HG02642 (cell line): Measurements from ENCODE around the gene PDE4A.
A peak's percentile ranks its signal among the peaks of the same experiment; 100 is the strongest.
"Not testable (repeated sequence)": the region's sequence is repeated elsewhere in the genome, so short reads cannot be mapped to it uniquely, and the experiment has no call there.

Experiments used
- ATAC-seq: cut with Tn5 transposase; IDR thresholded peaks from one replicate; pipeline ENCODE4 v1.9.1; 2021; ENCODE audit warnings: mild to moderate bottlenecking; ENCODE audit not compliant: unreplicated experiment, poor library complexity

Gene PDE4A

DNA sequence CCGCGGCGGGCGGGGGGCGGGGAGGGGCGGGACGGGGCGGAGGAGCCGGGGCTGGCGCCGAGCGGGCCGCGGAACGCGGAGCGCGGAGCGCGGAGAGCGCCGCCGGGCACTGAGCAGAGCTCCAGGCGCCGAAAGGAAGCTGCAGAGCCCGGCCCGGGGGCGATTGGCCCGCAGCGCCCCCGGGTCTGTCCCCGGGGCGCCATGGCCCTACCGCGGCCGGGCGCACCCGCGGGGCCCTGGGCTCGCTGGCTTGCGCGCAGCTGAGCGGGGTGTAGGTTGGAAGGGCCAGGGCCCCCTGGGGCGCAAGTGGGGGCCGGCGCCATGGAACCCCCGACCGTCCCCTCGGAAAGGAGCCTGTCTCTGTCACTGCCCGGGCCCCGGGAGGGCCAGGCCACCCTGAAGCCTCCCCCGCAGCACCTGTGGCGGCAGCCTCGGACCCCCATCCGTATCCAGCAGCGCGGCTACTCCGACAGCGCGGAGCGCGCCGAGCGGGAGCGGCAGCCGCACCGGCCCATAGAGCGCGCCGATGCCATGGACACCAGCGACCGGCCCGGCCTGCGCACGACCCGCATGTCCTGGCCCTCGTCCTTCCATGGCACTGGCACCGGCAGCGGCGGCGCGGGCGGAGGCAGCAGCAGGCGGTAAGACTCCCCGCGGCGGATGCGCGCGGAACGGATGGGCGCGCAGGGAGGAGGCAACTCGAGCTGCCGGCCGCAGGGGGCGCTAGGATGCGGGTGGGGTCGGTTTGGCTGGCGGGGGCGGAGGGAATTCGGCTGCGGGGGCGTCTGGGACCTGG, at the start of gene PDE4A:
TSS of gene PDE4A (plus strand) at position 95 of the 796 bp plus-strand sequence. CDS start at position 322, 227 bp downstream.
- ATAC-seq, result no peak

- no peak for ATAC-seq
These were observed 47.6 kb upstream of the PDE4A start for GRCh38 chr19:10372690-10373089.

DNA sequence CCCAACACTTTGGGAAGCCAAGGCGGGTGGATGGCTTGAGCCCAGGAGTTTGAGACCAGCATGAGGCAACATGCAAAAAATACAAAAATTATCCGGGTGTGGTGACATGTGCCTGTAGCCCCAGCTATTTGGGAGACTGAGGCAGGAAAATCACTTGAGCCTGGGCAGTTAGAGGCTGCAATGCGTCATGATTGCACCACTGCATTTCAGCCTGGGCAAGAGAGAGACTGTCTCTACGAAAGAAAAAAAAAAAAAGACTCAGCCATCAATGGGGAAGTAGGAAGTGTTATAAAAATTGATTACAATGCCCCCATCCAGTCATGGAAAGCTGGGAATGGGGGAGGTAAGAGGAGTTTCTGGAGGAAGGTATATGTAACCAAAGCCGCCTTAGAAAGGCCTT, 45.4 kb upstream of the PDE4A start:
- no peak for ATAC-seq

DNA sequence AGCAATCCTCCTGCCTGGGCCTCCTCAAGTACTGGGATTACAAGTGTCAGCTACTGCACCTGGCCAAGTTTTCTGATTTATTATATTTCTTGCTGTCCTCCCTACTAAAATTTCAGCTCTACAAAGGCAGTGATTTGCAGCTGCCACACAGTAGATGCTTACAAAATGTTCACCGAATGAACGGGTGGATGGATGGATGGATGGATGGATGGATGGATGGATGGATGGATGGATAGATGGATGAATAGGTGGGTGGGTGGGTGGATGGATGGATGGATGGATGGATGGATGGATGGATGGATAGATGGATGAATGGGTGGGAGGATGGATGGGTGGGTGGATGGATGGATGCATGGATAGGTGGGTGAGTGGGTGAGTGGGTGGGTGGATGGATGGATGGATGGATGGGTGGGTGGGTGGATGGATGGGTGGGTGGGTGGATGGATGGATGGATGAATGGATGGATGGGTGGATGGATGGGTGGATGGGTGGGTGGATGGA, 43.1 kb upstream of the PDE4A start:
- ATAC-seq, result not testable (repeated sequence)

GRCh38 chr19:10378124-10378523, 42.2 kb upstream of the PDE4A start:
- ATAC-seq, result no peak

DNA sequence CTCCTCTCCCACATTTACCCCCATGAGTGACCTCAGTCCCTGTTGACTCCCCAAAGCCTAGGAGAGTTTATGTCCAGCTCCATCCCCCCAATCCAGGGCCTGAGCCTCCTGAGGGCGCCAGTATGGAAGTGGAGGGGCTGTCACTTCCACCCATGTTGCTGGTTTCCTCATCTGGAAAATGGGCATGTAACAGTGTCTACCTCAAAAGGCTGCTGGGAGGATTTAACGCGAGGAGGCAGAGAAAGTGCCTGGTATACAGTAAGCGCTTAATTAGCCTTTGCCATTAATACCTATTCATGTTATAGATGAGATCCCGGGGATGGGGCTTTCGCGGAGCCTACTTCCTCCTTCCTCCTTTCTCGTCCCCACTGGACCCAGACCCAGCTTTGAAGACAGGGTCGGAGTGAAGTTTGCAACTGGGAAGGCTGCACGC, 40.4 kb upstream of the PDE4A start:
- ATAC-seq, result no peak

DNA sequence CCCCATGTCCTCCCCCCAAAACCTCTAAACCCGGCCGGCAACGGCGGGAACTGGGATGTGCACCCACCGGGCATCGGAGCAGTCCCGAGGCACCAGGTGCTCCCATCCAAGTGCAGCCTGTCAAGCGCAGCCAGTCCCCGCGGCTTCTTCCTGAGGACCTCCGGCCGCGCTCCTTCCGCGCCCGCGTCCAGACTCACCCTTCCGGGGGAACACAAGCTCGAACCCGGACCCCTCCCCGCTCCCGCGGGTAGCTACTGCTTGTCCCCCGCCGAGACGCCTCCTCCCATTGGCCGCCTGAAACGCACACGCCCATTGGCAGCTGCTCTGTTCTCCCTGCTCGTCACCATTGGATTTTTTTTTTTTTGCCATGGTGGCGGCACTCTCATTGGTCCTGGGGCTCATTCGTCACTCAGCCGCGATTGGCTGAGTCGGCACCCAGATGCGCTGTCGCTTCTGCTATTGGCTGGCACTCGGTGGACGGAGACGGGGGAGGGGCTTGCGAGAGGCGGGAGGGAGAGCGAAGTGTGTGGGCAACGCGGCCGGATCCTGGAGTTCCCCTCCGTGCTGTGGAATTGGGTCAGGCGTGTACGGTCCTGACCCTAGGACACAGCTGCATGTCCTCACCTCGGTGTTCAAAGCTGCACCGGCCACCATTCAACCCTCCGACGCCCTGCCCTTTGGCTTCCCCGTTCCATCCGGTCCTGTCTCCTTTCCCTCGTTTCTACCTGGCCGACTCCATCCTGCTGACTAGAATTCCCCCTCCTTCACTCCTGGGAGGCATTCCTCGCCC, 39.8 kb upstream of the PDE4A start, which contains the start of gene TYK2:
TSS of gene TYK2 (minus strand) at position 260 of the 790 bp plus-strand sequence. CDS start 2,166 bp downstream, outside the sequence.
- ATAC-seq, result peak; percentile 95

GRCh38 chr19:10383223-10383499, 37.2 kb upstream of the PDE4A start:
- ATAC-seq, result not testable (repeated sequence)

- ATAC-seq, result no peak
These were observed 35.8 kb upstream of the PDE4A start for GRCh38 chr19:10384580-10384979.

- ATAC-seq, result no peak
These were observed 31.4 kb upstream of the PDE4A start for GRCh38 chr19:10388957-10389356.

DNA sequence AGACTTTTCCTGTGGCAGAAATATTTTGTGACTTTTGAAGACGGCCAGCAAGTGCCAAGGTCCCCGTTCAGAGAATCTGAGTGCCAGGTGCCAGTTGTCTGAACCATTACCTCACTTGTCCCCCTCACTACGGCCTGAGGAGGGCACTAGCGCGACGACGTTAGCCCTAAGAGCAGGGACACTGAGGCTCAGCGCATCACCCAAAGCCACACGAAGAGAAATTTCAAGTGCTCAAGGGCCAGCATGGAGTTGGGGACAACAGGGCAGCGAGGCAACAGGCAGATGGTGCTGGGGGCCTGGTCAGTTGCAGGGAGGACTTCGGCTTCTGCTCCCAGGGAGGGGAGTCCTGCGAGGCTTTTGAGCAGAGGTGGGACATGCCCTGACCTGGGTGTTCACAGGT, 30.5 kb upstream of the PDE4A start:
- no peak for ATAC-seq

GRCh38 chr19:10390652-10391286, 29.6 kb upstream of the PDE4A start:
- ATAC-seq, result no peak

DNA sequence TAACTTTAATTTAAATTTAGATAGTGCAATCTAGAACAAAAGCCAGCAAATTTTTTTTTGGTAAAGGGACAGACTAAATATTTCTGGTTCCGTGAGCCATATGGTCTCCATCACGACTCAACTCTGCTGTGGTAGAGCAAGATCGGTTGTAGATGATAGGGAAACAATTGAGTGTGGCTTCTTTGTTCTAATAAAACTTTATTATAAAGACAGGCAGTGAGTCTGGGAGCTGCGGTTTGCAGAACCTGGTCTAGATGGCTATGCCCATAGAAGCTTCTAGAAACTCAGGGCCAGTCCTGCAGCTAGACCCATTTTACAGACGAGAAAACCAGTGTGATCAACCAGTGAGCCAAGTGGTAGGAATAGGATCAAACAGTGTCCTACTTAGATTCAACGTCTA, 28.2 kb upstream of the PDE4A start:
- ATAC-seq, result no peak

DNA sequence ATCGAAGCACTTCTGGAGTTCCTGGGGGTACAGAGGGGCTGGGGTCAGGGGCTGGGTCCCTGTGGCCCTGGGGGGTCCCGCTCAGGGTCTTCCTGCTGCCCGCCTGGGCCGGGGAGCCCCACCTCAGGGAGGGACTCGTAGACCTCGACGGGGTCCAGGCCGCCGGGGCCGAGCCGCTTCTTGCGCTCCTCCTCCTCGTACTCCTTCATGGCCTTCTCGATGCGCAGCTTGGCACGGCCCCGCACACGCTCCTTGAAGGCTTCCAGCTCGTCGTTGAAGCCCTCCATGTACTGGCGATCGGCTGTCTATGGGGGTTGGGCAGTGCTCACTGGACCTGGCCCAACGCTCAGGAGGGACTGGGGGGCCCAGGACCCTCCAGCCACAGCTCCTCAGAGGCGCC, 27.2 kb upstream of the PDE4A start:
- no peak for ATAC-seq

- no peak for ATAC-seq
These were observed 25.3 kb upstream of the PDE4A start for GRCh38 chr19:10395003-10395402.

DNA sequence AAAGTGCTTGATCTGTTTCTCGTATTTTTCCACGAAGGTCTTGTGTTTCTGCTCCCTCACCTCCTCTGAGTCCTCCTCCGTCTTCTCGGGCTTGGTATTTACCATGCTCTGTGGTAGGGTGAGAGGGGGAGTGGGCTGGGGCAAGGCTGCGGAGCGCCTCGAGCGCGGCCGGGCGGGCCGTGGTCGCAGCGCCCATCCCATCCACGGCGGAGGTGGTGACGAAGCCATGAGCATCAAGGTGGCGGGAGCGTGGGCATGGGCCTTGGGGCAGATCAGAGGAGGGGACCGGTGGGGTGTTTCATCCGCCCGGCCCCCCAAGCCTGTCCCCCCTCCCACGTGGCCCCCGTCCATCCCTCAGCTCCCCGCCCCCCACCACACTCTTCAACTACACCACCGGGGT, 24.9 kb upstream of the PDE4A start:
- no peak for ATAC-seq

GRCh38 chr19:10395917-10396316, 24.4 kb upstream of the PDE4A start:
- no peak for ATAC-seq

DNA sequence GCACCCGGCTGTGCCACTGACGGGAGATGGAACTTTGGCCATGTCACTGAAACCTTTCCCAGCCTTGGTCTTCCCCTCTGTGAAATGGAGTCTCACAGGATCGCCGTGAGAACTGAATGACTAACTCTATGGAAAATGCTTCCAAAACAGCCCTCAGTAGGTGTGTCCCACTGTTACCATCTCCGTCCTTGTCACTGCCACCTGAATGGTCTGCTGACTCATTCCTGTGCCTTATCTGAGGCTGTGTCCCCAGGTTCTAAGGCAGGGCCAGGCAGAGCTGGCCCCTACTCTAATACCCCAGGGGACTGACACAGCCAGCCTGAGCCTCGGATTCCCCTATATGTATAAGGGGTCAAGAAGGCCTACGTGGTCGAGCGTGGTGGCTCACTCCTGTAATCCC, 21.5 kb upstream of the PDE4A start:
- ATAC-seq, result no peak

DNA sequence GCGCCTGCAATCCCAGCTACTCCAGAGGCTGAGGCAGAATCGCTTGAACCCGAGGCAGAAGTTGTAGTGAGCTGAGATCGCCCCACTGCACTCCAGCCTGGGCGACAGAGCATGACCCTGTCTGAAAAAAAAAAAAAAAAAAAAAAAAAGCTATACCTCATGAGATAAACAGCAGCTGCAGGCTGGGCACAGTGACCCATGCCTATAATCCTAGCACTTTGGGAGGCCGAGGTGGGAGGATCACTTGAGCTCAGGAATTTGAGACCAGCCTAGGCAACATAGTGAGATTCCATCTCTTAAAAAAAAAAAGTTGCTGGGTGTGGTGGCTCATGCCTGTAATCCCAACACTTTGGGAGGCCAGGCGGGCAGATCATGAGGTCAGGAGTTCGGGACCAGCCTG, 21.0 kb upstream of the PDE4A start:
- not testable (repeated sequence) for ATAC-seq

DNA sequence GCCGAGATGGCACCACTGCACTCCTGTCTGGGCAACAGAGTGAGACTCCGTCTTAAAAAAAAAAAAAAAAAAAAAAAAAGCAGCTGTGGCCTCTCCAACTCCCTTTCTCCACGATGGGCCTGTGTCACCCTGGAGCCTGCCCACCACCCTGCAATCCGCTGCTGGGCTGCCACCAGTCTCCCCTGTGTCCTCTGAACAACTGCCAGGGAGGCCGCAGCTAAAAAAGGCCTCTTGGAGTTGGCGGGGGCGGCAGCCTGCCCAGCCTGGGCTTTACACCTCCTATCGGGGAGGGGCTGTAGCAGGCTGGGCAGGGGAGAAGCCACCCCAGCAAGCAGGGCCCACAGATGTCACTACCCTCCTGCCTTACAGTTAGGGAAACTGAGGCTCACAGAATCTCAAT, 20.5 kb upstream of the PDE4A start:
- ATAC-seq, result no peak

DNA sequence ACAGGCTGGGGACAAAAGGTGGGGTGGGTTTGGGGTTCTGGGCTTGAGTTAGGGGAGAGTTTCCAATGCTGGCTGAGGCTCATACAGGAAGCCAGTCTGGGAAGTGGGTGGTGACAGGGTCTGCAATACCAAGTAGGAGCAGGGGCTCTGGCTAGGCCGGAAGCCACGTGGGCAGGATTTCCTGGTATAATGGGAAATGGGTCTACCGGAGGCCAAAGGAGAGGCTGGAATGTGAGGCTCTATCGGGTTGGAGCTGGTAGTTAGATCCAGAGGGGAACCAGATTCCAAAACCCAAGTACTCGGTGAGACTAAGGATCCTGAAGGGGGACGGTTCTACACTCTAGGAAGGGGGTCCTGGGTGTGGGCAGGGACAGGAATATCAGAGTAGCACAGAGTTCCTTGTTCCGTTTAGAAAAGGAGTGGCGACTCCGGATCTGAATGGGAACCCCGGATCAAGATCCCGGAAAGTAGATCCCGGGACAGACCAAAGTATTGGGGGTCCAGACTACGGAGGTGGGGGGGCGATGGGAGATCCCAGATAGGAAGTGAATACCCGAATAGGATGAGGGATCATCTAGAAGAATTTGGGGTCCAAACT, 17.8 kb upstream of the PDE4A start:
- no peak for ATAC-seq
